Measurements from ENCODE around the gene RXYLT1.
A peak's percentile ranks its signal among the peaks of the same experiment; 100 is the strongest.

DNA sequence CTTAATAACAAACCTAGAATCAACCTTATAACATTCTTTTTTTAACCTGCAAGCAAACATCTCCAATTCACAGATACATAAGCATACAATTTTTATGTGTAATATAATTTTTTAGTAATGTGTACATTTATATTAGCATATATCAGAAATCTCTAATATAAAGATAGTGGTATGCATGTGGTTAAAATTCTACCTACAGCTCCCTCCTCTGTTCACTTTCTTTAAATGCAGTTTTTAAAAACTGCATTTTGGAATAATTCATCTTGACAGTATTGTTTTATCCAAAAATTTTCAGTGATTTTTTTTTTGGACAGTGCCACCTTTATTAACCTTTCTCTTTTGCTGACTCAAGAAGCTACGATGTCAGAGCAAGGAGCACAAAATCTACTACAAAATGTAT, 13.2 kb upstream of the RXYLT1 start:
- TF ChIP-seq, protein P1, sequence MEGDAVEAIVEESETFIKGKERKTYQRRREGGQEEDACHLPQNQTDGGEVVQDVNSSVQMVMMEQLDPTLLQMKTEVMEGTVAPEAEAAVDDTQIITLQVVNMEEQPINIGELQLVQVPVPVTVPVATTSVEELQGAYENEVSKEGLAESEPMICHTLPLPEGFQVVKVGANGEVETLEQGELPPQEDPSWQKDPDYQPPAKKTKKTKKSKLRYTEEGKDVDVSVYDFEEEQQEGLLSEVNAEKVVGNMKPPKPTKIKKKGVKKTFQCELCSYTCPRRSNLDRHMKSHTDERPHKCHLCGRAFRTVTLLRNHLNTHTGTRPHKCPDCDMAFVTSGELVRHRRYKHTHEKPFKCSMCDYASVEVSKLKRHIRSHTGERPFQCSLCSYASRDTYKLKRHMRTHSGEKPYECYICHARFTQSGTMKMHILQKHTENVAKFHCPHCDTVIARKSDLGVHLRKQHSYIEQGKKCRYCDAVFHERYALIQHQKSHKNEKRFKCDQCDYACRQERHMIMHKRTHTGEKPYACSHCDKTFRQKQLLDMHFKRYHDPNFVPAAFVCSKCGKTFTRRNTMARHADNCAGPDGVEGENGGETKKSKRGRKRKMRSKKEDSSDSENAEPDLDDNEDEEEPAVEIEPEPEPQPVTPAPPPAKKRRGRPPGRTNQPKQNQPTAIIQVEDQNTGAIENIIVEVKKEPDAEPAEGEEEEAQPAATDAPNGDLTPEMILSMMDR (conservative IDR thresholded peaks at IDR 0.05; ENCODE audit: low read depth, low read length): peak; percentile 48; the same call in 1 of the 2 replicates
- TF ChIP-seq EZH2 (IDR thresholded peaks at IDR 0.05; ENCODE audit: borderline replicate concordance, low read depth, low read length, poor library complexity, severe bottlenecking): no peak
